Bronchial epithelial cell (primary cell): ENCODE measurements around the gene JARID2. TPM values are rescaled to one million over a fixed set of nuclear protein-coding genes. Genes with fewer than 3 reads are reported as not detected.

ENCODE experiments used
- DNase-seq: peaks from one replicate; pipeline ENCODE4 v3.0.0-alpha.2; 2010; ENCODE audit warnings: low read depth
- FAIRE-seq: peaks from 2 replicates; lab custom pipeline; 2011; peaks lifted over from hg19 to GRCh38; lab: Jason Lieb, UNC
- H3K27me3 ChIP-seq: 2 replicates; pipeline ENCODE4 v1.5.1; 2011; ENCODE audit warnings: low read length; ENCODE audit not compliant: control insufficient read depth, insufficient read depth
- H3K36me3 ChIP-seq: 2 replicates; pipeline ENCODE4 v1.5.1; 2011; ENCODE audit warnings: low read length; ENCODE audit not compliant: control insufficient read depth, insufficient read depth
- H3K4me3 ChIP-seq: 2 replicates; pipeline ENCODE4 v1.5.1; 2011; ENCODE audit warnings: mild to moderate bottlenecking, low read depth, low read length, control low read depth
- total RNA-seq: library from RNA; depleted of rRNA; stranded (reverse); fragments of >200 nt; gene quantifications from 2 replicates; pipeline ENCODE4 v1.2.1, GENCODE V29; 2014
- TF ChIP-seq, protein P1 (sequence below): IDR thresholded peaks from 2 replicates; pipeline ENCODE4 v1.5.1; 2011; ENCODE audit warnings: mild to moderate bottlenecking, moderate library complexity, low read length, control low read depth, inconsistent platforms; ENCODE audit not compliant: insufficient read depth, severe bottlenecking

Gene JARID2
- total RNA-seq, 1 donor from 2014 or later = 29.2 TPM

DNA sequence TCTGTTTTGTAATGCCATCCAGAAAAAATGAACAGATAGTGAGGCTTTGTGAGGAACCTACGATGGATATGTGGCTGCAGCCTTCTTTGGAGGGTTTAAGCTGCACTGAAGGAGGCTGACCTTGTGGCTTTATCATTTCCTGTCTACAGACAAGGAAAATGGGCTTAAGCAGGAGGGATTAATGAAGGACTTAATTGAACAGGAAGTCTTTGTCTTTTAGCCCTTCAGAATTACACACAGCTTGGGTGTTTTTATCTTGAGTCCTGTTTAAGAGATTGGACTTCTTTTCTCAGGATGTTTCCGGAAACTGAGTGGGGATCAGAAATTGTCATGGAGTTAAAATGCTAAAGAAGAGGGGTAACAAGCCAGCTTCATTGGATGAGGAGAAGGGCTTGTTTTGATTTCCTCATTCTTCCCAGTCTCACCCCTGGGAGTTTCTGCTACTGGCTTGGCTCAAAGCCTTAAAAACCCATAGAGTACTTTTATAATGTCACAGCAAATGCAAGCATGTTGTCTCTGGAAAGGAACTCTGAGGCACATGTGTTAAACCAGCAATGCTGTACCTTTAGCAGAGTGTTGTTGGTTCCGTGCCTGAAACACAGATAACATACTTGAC lies 193.6 kb downstream of the JARID2 start:
- TF ChIP-seq, protein P1, sequence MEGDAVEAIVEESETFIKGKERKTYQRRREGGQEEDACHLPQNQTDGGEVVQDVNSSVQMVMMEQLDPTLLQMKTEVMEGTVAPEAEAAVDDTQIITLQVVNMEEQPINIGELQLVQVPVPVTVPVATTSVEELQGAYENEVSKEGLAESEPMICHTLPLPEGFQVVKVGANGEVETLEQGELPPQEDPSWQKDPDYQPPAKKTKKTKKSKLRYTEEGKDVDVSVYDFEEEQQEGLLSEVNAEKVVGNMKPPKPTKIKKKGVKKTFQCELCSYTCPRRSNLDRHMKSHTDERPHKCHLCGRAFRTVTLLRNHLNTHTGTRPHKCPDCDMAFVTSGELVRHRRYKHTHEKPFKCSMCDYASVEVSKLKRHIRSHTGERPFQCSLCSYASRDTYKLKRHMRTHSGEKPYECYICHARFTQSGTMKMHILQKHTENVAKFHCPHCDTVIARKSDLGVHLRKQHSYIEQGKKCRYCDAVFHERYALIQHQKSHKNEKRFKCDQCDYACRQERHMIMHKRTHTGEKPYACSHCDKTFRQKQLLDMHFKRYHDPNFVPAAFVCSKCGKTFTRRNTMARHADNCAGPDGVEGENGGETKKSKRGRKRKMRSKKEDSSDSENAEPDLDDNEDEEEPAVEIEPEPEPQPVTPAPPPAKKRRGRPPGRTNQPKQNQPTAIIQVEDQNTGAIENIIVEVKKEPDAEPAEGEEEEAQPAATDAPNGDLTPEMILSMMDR = no peak
- no peak for DNase-seq
- Histone ChIP-seq H3K4me3 (no peak overlapping the region), H3K27me3 (no peaks in the 10 kb centered on the region), H3K36me3 (no peaks in the 10 kb centered on the region)
- FAIRE-seq = no peak

DNA sequence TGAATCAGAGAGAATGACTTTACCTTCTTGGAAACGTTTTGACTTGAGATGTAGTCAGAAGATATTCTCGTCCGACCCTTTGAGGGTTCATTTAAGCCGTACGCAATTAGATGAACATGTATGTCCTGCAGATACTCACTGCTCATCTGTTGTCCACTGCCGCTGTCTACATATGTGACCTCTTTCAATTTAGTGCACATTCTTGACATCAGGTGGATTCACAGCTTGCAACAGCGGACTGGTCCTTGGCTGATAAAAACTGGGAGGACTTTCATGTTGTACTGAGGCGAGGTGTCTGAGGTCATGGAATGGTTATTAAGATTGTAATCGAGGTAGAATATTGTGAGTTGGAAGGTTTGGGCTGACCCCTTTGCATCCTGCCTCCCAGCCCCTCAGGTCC lies 194.2 kb downstream of the JARID2 start:
- TF ChIP-seq, protein P1 = no peak
- Histone ChIP-seq H3K27me3 (no peaks in the 10 kb centered on the region), H3K4me3 (no peak overlapping the region), H3K36me3 (no peaks in the 10 kb centered on the region)
- FAIRE-seq (no peak), DNase-seq (no peak)

DNA sequence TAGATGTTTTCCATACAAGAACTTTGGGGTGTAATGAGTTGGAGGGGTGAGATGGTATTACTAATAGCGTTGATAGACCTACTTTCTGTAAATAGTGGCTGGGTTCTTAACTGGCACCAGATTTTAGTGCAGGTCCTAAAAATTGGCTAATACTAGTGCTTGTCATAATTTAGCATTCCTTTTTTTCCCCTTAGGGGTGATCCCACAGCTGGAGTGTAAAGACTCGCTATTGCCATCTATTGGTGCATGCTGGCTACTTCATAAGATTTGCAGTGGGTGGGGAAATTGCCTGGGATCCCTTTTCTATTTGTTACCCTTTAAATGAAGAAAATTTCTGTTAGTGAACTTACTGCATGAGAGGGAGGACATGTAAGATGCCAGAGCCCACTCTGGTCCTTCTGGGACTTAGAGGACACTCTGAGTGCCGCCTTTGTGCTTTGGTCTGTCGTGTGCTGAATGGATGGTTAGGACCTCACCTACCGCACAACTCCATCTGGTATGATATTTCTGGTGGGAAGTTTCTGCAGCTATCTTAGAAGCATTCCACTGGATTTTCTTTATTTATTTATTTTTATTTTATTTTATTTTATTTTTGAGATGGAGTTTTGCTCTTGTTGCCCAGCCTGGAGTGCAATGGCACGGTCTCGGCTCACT lies 195.5 kb downstream of the JARID2 start:
- TF ChIP-seq, protein P1 = peak; percentile 64
- Histone ChIP-seq H3K4me3 (no peak overlapping the region), H3K36me3 (no peaks in the 10 kb centered on the region), H3K27me3 (no peaks in the 10 kb centered on the region)
- no peak for FAIRE-seq
- DNase-seq = peak; percentile 75

DNA sequence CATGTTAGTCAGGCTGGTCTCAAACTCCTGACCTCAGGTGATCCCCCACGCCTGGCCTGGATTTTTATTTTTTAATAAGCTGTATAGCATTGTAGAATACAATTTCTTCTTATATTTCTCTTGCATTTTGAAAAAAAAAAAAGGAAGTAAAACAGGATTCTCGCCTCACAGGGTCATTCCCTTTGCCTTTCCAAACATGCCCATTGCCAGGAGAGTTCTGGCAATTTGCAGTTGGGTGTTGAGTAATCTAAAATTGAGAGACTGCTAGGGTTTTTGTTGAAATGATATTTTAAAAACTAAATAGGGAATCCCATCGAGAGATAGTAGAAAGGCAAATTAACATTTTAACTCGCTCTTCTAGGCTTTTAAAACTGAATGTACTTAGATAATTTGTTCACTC lies 196.1 kb downstream of the JARID2 start:
- TF ChIP-seq, protein P1 = no peak
- no peak overlapping the region for H3K4me3 ChIP-seq
- H3K27me3 ChIP-seq = no peaks in the 10 kb centered on the region
- no peaks in the 10 kb centered on the region for H3K36me3 ChIP-seq
- DNase-seq (no peak), FAIRE-seq (no peak)

DNA sequence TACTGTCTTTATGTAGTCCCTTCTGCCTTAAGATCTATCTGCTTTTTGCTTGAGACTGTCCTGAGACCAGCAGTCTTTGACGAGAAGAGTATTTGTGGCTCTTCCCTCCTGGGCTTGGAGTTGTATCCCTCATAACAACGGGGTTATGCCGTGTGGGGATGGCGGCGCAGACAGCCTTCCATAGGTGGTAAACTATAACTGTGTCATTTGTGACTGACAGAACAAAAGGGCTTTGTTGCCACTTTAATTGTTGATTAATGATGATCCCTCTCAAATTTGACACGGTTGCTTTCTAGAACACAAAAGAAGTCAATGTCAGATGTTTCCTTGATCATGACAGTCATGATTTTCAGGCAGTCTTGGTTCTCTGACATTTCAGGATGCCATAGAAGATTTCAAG lies 196.6 kb downstream of the JARID2 start:
- DNase-seq (no peak), FAIRE-seq (no peak)
- H3K4me3 ChIP-seq = no peak overlapping the region
- H3K36me3 ChIP-seq = no peaks in the 10 kb centered on the region
- no peaks in the 10 kb centered on the region for H3K27me3 ChIP-seq
- TF ChIP-seq, protein P1 = no peak
